NCI-H748 (cell line): Measurements from ENCODE around the gene NRF1.
A peak's percentile ranks its signal among the peaks of the same experiment; 100 is the strongest.

Experiments used
- DNase-seq: peaks from one replicate; lab custom pipeline; 2025; ENCODE audit not compliant: unreplicated experiment; lab: John Stamatoyannopoulos, UW

Gene NRF1

GRCh38 chr7:129724796-129725195 lies 113.3 kb downstream of the NRF1 start:
- no peak for DNase-seq

- DNase-seq = peak; percentile 96
Observed at GRCh38 chr7:129728875-129729467, 117.5 kb downstream of the NRF1 start.

GRCh38 chr7:129729511-129729910 lies 118.0 kb downstream of the NRF1 start:
- DNase-seq = no peak

- no peak for DNase-seq
Observed at GRCh38 chr7:129730159-129730558, 118.6 kb downstream of the NRF1 start.

- DNase-seq = no peak
Observed at GRCh38 chr7:129734400-129734799, 122.9 kb downstream of the NRF1 start.

- no peak for DNase-seq
Observed at GRCh38 chr7:129739427-129739826, 127.9 kb downstream of the NRF1 start.

- no peak for DNase-seq
Observed at GRCh38 chr7:129740574-129741410, 129.3 kb downstream of the NRF1 start.

- peak; percentile 95 for DNase-seq
Observed at GRCh38 chr7:129741743-129742213, 130.3 kb downstream of the NRF1 start.

- DNase-seq = no peak
Observed at GRCh38 chr7:129742256-129742655, 130.7 kb downstream of the NRF1 start.

- no peak for DNase-seq
Observed at GRCh38 chr7:129746857-129747529, 135.5 kb downstream of the NRF1 start.

- no peak for DNase-seq
Observed at GRCh38 chr7:129748356-129749109, 137.0 kb downstream of the NRF1 start.

- DNase-seq = no peak
Observed at GRCh38 chr7:129750091-129750490, 138.6 kb downstream of the NRF1 start.

- no peak for DNase-seq
Observed at GRCh38 chr7:129750501-129750900, 139.0 kb downstream of the NRF1 start.

- DNase-seq = no peak
Observed at GRCh38 chr7:129751916-129752315, 140.4 kb downstream of the NRF1 start.

GRCh38 chr7:129752760-129753159 lies 141.2 kb downstream of the NRF1 start:
- DNase-seq = no peak

GRCh38 chr7:129754406-129754805 lies 142.9 kb downstream of the NRF1 start:
- DNase-seq = no peak

- no peak for DNase-seq
Observed at GRCh38 chr7:129757991-129758390, 146.5 kb downstream of the NRF1 start.

- no peak for DNase-seq
Observed at GRCh38 chr7:129762387-129762969, 151.0 kb downstream of the NRF1 start.

- no peak for DNase-seq
Observed at GRCh38 chr7:129764247-129765084, 152.9 kb downstream of the NRF1 start.

- no peak for DNase-seq
Observed at GRCh38 chr7:129765352-129765751, 153.8 kb downstream of the NRF1 start.
